Measurements from ENCODE around the gene PTPRN2. TPM values are rescaled to one million over a fixed set of nuclear protein-coding genes. Genes with fewer than 3 reads are reported as not detected.

PTPRN2 gene
- polyA plus RNA-seq, 4 donors: 1.6 to 11.7 (median 4.0) TPM

- FAIRE-seq: no peak
These were observed 632.1 kb downstream of the PTPRN2 start for GRCh38 chr7:157955348-157955999.

DNA sequence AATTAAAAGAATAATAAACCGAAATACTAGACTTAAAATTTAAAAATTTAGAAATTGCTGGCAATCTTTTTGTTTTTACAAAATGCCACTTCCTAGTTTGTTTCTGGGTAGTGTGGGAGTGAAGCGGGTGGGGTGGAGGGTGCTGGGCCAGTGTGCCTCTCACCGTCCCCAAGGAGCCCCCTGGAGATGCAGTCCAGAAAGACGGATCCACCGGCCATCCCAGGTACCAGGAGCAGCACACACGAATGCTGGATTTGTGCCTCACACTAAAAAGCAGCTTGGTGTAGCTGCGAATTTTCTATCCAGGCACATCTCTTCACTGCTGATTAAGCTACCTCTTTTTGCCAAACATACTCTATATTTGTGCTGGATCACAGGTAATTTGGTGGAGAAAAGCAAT, 632.7 kb downstream of the PTPRN2 start:
- Histone ChIP-seq H3K27me3 (ENCODE audit: control insufficient read depth in 3 of 3, insufficient read depth in 3 of 3, low read length in 3 of 3) (no peaks in the 10 kb centered on the region), H3K4me1 (ENCODE audit: control insufficient read depth in 3 of 3, insufficient read depth in 2 of 3, low read depth in 1 of 3, low read length in 2 of 3) (no peaks in the 10 kb centered on the region), H3K36me3 (ENCODE audit: control insufficient read depth in 3 of 3, insufficient read depth in 2 of 3, low read depth in 1 of 3, low read length in 3 of 3) (no peaks in the 10 kb centered on the region), H3K27ac (ENCODE audit: low read depth in 1 of 3, low read length in 2 of 3) (no peak overlapping the region), H3K9me3 (ENCODE audit: control insufficient read depth in 2 of 2, insufficient read depth in 1 of 2, low read depth in 1 of 2, low read length in 1 of 2) (peaks cover 0 to 5% of the 10 kb centered on the region in 2 donors), H3K4me3 (ENCODE audit: low read depth in 1 of 3, low read length in 3 of 3) (no peak overlapping the region)
- FAIRE-seq (no peak), DNase-seq (no peak)
- 81 to 93% (median 85%) methylated on average over 7 of the region's 7 CpGs for WGBS, 3 donors

More at GRCh38 chr7:157955348-157955999, 632.1 kb downstream of the PTPRN2 start:
- Histone ChIP-seq H3K27me3 (ENCODE audit: control insufficient read depth in 3 of 3, insufficient read depth in 3 of 3, low read length in 3 of 3) (no peaks in the 10 kb centered on the region), H3K4me1 (ENCODE audit: control insufficient read depth in 3 of 3, insufficient read depth in 2 of 3, low read depth in 1 of 3, low read length in 2 of 3) (no peaks in the 10 kb centered on the region), H3K9me3 (ENCODE audit: control insufficient read depth in 2 of 2, insufficient read depth in 1 of 2, low read depth in 1 of 2, low read length in 1 of 2) (peaks cover 0 to 2% of the 10 kb centered on the region in 2 donors), H3K36me3 (ENCODE audit: control insufficient read depth in 3 of 3, insufficient read depth in 2 of 3, low read depth in 1 of 3, low read length in 3 of 3) (no peaks in the 10 kb centered on the region), H3K27ac (ENCODE audit: low read depth in 1 of 3, low read length in 2 of 3) (no peak overlapping the region), H3K4me3 (ENCODE audit: low read depth in 1 of 3, low read length in 3 of 3) (no peak overlapping the region)
- no peak for DNase-seq
- 66 to 72% (median 66%) methylated on average over 13 of the region's 13 CpGs for WGBS, 3 donors

GRCh38 chr7:157952841-157953645, 634.6 kb downstream of the PTPRN2 start:
- 85 to 87% (median 86%) methylated on average over 24 to 25 of the region's 25 CpGs for WGBS, 3 donors
- no peak overlapping the region for H3K4me3 ChIP-seq (ENCODE audit: low read depth in 1 of 3, low read length in 3 of 3)
- no peaks in the 10 kb centered on the region for H3K36me3 ChIP-seq (ENCODE audit: control insufficient read depth in 3 of 3, insufficient read depth in 2 of 3, low read depth in 1 of 3, low read length in 3 of 3)
- H3K4me1 ChIP-seq (ENCODE audit: control insufficient read depth in 3 of 3, insufficient read depth in 2 of 3, low read depth in 1 of 3, low read length in 2 of 3): no peaks in the 10 kb centered on the region
- H3K27me3 ChIP-seq (ENCODE audit: control insufficient read depth in 3 of 3, insufficient read depth in 3 of 3, low read length in 3 of 3): no peaks in the 10 kb centered on the region
- FAIRE-seq (no peak), DNase-seq (no peak)
- peaks cover 0 to 5% of the 10 kb centered on the region in 2 donors for H3K9me3 ChIP-seq (ENCODE audit: control insufficient read depth in 2 of 2, insufficient read depth in 1 of 2, low read depth in 1 of 2, low read length in 1 of 2)
- H3K27ac ChIP-seq (ENCODE audit: low read depth in 1 of 3, low read length in 2 of 3): no peak overlapping the region

GRCh38 chr7:157952050-157952667, 635.5 kb downstream of the PTPRN2 start:
- Histone ChIP-seq H3K4me1 (ENCODE audit: control insufficient read depth in 3 of 3, insufficient read depth in 2 of 3, low read depth in 1 of 3, low read length in 2 of 3) (no peaks in the 10 kb centered on the region), H3K9me3 (ENCODE audit: control insufficient read depth in 2 of 2, insufficient read depth in 1 of 2, low read depth in 1 of 2, low read length in 1 of 2) (peaks cover 0 to 8% of the 10 kb centered on the region in 2 donors), H3K27me3 (ENCODE audit: control insufficient read depth in 3 of 3, insufficient read depth in 3 of 3, low read length in 3 of 3) (no peaks in the 10 kb centered on the region), H3K4me3 (ENCODE audit: low read depth in 1 of 3, low read length in 3 of 3) (no peak overlapping the region), H3K36me3 (ENCODE audit: control insufficient read depth in 3 of 3, insufficient read depth in 2 of 3, low read depth in 1 of 3, low read length in 3 of 3) (no peaks in the 10 kb centered on the region), H3K27ac (ENCODE audit: low read depth in 1 of 3, low read length in 2 of 3) (no peak overlapping the region)
- no peak for FAIRE-seq
- WGBS, 3 donors: 88% methylated on average over 20 to 21 of the region's 21 CpGs
- no peak for DNase-seq

DNA sequence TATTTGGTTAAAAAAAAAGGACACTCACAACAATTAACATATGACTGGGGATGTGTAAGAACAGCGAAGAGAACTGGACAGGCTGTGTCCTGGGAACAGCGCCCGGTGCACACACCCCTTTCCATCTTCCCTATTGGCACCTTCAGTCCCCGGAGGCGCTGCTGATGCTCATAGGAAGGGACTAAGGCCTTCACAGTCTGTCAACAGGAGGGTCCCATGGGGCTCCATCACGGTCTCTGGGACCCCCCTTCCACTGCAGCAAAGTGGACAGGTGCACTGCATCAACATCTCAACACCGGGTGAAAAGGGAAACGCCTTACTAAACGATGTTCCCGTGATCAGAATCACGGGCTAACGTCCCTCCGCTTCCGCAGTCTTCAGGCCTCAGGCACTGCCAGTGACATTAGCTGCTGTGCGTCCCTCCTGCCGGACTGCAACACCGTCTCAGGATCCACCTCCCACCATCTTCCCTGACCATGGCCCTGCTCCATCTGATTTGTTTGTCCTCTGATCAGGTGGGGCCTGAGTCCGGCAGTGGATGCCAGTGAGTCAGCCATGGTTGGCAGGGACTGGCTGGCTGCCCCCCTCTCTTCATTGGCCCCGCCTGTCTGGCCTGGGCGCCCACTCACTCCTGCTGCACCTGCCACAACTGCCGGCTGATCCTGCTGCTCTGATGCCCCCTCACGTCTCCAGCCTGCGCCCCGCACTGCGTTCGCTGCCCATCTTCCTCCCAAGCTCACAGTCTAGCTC, 636.1 kb downstream of the PTPRN2 start:
- Histone ChIP-seq H3K4me3 (ENCODE audit: low read depth in 1 of 3, low read length in 3 of 3) (no peak overlapping the region), H3K27me3 (ENCODE audit: control insufficient read depth in 3 of 3, insufficient read depth in 3 of 3, low read length in 3 of 3) (no peaks in the 10 kb centered on the region), H3K4me1 (ENCODE audit: control insufficient read depth in 3 of 3, insufficient read depth in 2 of 3, low read depth in 1 of 3, low read length in 2 of 3) (no peaks in the 10 kb centered on the region), H3K27ac (ENCODE audit: low read depth in 1 of 3, low read length in 2 of 3) (no peak overlapping the region), H3K36me3 (ENCODE audit: control insufficient read depth in 3 of 3, insufficient read depth in 2 of 3, low read depth in 1 of 3, low read length in 3 of 3) (no peaks in the 10 kb centered on the region), H3K9me3 (ENCODE audit: control insufficient read depth in 2 of 2, insufficient read depth in 1 of 2, low read depth in 1 of 2, low read length in 1 of 2) (peaks cover 0 to 14% of the 10 kb centered on the region in 2 donors)
- FAIRE-seq (no peak), DNase-seq (no peak)
- 81 to 86% (median 85%) methylated on average over 26 of the region's 26 CpGs for WGBS, 3 donors

DNA sequence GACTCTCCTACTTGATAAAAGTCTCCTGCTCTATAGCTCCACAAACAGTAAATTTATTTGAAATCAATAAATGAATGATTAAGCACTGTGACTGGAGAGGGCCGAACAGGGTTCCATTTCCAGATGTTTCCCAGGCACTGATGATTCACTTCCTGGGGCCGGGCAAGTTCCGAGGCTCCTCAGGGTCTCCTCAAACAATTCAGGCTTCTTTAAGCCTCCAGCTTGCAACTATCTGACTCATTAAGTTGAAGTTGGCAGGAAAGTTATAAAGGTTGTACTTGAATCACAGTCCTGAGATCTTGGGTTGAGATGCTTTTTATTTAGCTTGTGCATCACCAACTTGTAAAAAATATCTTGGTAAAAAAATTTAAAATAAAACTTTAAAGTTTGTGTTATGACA, 637.9 kb downstream of the PTPRN2 start:
- Histone ChIP-seq H3K27ac (ENCODE audit: low read depth in 1 of 3, low read length in 2 of 3) (no peak overlapping the region), H3K4me3 (ENCODE audit: low read depth in 1 of 3, low read length in 3 of 3) (no peak overlapping the region), H3K36me3 (ENCODE audit: control insufficient read depth in 3 of 3, insufficient read depth in 2 of 3, low read depth in 1 of 3, low read length in 3 of 3) (no peaks in the 10 kb centered on the region), H3K4me1 (ENCODE audit: control insufficient read depth in 3 of 3, insufficient read depth in 2 of 3, low read depth in 1 of 3, low read length in 2 of 3) (no peaks in the 10 kb centered on the region), H3K9me3 (ENCODE audit: control insufficient read depth in 2 of 2, insufficient read depth in 1 of 2, low read depth in 1 of 2, low read length in 1 of 2) (peaks cover 0 to 28% of the 10 kb centered on the region in 2 donors), H3K27me3 (ENCODE audit: control insufficient read depth in 3 of 3, insufficient read depth in 3 of 3, low read length in 3 of 3) (no peaks in the 10 kb centered on the region)
- FAIRE-seq (no peak), DNase-seq (no peak)
- WGBS, 3 donors: 17 to 36% (median 22%) methylated on average over 3 of the region's 3 CpGs

GRCh38 chr7:157947504-157947903, 640.1 kb downstream of the PTPRN2 start:
- Histone ChIP-seq H3K27me3 (ENCODE audit: control insufficient read depth in 3 of 3, insufficient read depth in 3 of 3, low read length in 3 of 3) (no peaks in the 10 kb centered on the region), H3K36me3 (ENCODE audit: control insufficient read depth in 3 of 3, insufficient read depth in 2 of 3, low read depth in 1 of 3, low read length in 3 of 3) (no peaks in the 10 kb centered on the region), H3K4me1 (ENCODE audit: control insufficient read depth in 3 of 3, insufficient read depth in 2 of 3, low read depth in 1 of 3, low read length in 2 of 3) (no peaks in the 10 kb centered on the region), H3K9me3 (ENCODE audit: control insufficient read depth in 2 of 2, insufficient read depth in 1 of 2, low read depth in 1 of 2, low read length in 1 of 2) (peaks cover 0 to 34% of the 10 kb centered on the region in 2 donors), H3K27ac (ENCODE audit: low read depth in 1 of 3, low read length in 2 of 3) (no peak overlapping the region), H3K4me3 (ENCODE audit: low read depth in 1 of 3, low read length in 3 of 3) (no peak overlapping the region)
- 89 to 96% (median 94%) methylated on average over 3 of the region's 3 CpGs for WGBS, 3 donors
- DNase-seq (no peak), FAIRE-seq (no peak)

GRCh38 chr7:157946398-157947060, 641.1 kb downstream of the PTPRN2 start:
- H3K4me1 ChIP-seq (ENCODE audit: control insufficient read depth in 3 of 3, insufficient read depth in 2 of 3, low read depth in 1 of 3, low read length in 2 of 3): no peaks in the 10 kb centered on the region
- H3K27me3 ChIP-seq (ENCODE audit: control insufficient read depth in 3 of 3, insufficient read depth in 3 of 3, low read length in 3 of 3): no peaks in the 10 kb centered on the region
- WGBS, 3 donors: 89 to 92% (median 90%) methylated on average over 9 of the region's 9 CpGs
- DNase-seq: no peak
- no peak overlapping the region for H3K4me3 ChIP-seq (ENCODE audit: low read depth in 1 of 3, low read length in 3 of 3)
- no peaks in the 10 kb centered on the region for H3K36me3 ChIP-seq (ENCODE audit: control insufficient read depth in 3 of 3, insufficient read depth in 2 of 3, low read depth in 1 of 3, low read length in 3 of 3)
- H3K9me3 ChIP-seq (ENCODE audit: control insufficient read depth in 2 of 2, insufficient read depth in 1 of 2, low read depth in 1 of 2, low read length in 1 of 2): peaks cover 0 to 36% of the 10 kb centered on the region in 2 donors
- no peak overlapping the region for H3K27ac ChIP-seq (ENCODE audit: low read depth in 1 of 3, low read length in 2 of 3)
- no peak for FAIRE-seq
